GM21723 (cell line): ENCODE data around the gene IL1RAP.
A peak's percentile ranks its signal among the peaks of the same experiment; 100 is the strongest.

Experiments
- ATAC-seq: cut with Tn5 transposase; IDR thresholded peaks from one replicate; pipeline ENCODE4 v1.9.1; 2021; ENCODE audit warnings: mild to moderate bottlenecking, moderate library complexity; ENCODE audit not compliant: unreplicated experiment

Gene IL1RAP

DNA sequence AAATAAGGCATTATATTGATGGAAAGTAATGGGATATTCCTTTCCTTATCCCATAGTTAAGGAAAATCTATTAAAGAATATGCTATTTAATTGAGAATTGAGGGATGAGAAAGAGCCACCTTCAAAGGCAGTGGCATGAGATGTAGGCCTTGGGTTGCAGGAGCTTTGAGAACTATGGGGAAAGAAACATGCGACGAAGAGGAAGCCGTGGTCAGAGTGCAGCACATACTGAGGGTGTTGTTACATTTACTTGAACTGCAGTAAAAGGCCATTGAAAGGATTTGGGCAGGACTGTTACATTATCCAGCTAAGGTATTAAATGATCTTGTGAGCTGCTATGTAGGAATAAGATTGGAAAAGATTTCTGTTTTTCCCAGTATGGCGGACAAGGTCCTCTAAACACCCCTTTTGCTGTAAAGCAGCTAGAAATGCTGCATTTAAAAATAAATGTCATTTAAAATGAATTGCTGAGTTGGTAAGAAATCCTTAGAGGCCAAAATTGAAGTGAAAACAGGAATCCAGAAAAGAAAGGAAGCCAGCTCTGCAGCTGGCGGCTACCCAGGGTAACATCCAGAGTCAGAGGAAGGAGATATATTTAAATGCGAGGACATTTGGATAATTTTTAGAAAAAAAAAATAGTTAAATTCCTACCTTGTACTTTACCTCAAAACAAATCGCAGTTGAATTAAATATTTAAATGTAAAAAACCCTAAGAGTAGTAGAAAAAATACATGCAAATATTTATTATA, 61.7 kb downstream of the IL1RAP start:
- no peak for ATAC-seq

DNA sequence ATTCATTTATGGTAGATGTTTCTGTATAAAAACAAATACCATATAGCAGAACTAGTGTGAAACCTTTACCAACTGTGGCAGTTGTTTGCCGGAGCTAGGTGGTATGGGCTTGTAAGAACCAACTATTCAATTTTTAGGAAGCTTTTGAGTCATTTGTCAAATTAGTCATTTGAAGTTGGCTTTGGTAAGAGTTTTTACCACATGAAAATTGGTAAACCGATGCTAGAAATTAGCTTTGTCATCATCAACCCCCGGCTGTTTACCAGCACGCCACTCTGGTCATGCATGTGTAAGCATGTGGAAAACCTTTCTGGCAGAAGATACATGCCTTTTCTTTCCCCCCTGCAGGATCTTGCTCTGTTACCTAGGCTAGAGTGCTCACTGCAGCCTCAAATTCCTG, 63.3 kb downstream of the IL1RAP start:
- ATAC-seq, result no peak

DNA sequence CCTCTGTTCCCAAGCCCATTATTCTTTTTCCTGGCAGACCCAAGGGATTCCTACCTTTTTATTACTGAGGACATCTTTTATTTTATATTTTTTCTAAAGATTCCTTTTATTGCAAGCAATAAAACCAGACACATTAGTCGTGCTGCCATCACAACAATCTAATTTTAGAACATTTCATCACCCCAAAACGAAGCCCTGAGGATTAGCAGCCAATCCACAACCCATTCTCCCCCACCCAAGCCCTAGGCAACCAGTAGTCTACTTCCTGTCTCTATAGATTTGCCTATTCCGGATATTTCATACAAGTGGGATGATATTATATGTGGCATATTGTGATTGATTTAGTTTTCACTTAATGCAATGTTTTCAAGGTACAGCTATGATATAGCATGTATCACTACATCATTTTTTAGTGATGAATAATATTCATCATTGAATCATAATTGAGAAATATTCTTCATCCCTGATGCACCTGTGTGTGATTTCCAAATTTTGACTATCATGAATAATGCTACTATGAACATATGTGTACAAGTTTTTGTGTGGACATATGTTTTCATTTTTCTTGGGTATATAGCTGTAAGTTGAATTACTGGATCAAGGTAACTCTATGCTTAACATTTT, 65.7 kb downstream of the IL1RAP start:
- ATAC-seq, result no peak

DNA sequence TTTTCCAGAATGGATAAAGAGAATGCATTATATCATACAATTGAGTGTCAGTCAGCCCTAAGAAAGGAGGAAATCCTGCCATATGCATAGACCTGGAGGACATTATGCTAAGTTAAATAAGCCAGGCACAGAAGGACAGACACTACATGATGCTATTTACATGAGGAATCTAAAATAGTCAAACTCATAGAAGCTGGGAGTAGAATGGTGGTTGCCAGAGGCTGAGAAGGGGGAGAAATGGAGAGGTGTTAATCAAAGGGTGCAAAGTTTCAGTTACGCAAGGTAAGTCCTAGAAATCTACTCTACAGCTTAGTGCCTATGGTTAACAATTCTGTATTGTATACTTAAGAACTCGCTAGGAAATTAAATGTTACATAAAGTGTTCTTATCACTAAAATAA, 66.5 kb downstream of the IL1RAP start:
- ATAC-seq, result no peak

DNA sequence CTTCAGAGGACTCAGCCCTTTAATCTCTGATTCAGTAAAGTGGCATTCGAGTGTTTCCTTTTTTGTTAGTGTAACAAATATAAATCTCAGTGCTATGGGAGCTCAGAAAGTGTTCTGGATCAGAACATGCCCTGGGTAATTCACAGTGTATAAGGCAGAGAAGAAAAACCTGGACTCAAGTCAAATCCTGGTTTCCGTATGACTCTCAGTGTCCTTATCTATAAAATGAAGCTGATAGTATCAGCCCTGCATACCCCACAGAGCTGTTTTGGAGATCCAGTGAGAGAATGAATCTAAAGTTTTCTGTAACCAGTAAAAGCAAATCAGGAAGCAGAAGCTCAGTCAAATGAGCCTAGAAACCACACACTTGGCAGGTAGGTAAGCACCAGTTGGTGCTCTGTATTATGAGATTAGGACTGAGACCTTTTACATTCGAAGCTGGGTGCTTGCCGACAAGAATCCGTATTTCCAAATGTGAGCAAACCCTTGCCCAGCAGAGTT, 67.2 kb downstream of the IL1RAP start:
- no peak for ATAC-seq

DNA sequence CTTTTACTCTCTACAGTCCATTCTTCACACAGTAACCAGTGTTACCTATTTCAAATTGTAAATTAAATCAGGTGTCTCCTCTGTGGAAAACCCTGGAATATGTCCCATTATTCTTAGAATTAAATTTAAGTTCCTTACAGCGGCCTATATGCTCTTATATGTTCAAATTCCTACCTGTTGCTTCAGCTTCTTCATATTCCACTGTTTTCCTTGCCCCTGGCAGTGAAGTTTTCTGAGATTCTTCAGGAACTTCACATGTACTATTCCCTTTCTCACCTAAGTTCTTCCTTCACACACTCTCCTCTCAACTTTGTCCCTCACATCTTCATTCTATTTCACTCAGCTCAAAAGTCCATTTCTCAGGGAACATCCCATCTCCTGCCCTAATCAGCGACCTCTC, 68.8 kb downstream of the IL1RAP start:
- ATAC-seq, result no peak

DNA sequence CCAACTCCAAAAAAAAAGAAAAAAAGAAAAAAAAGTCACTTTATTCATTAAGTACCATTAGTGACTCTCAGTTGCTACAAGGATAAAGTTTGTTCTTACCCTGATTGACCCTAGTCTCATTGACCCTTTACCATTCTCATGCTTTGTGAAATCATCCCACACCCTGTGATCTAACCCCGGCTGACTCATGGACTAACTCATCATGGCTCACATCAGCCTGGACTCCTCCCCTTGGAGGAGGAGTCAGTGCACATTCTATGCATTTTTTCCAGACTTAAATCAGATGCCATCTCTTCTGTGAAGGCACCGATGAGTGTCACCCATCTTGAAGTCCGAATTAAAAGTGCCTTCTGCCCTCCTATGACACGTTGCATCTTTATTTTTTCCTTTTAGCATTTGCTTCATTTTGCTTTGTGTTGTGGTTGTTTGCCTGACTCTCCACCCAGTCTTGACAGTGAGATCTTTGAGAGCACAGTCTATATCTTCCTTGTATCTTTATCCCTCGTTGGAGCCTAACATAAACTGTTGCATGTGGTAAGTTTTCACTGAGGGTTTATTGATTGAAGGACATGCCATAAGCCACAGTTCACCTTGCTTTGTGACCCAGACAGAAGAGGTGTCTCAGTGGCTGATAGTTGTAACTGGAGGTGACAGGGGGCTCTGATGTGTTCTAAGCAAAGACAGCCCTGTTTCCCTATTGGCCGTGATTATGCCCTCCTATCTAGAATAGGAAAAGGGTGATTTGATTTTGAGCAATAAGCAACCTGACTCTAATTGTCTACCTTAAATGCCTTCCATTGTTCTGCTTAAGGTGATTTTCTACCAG, 72.1 kb downstream of the IL1RAP start:
- ATAC-seq, result no peak

DNA sequence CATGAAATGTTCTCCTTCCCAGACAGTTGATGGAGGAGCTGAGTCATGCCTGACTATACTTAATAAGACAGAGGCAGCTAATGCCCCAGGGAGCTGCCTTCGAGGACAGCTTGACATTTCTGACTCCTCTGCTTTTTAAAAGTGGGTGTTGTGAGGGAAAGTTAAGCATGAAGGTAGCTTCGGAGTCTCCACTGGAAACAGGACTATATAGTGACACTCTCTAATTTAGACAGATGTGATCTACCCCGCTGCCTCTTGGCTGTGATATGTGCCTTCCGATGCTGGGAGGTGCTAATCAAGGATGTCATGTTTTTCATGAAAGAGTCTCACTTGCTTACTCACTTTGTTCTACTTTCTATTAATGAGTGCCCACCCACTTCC, 72.7 kb downstream of the IL1RAP start:
- ATAC-seq, result peak; percentile 73

DNA sequence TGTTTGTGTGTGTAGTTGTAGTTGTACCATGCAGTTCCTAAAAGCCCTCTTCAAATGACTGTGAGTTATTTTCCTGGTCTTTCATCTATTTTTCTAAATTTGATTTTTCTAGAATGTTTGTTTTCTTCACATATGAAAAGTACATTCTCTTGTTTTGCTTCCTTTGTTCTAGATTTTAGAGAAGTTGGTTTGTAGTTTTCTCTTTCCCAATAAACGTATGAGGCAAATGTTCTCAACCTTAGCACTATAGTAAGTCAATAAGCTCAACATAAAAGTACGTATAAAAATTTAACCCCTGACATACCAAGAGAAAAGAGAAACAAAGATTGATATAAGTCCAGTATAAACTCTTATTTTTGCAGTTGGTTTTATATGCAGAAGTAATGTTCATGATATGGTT, 74.7 kb downstream of the IL1RAP start:
- ATAC-seq, result no peak

DNA sequence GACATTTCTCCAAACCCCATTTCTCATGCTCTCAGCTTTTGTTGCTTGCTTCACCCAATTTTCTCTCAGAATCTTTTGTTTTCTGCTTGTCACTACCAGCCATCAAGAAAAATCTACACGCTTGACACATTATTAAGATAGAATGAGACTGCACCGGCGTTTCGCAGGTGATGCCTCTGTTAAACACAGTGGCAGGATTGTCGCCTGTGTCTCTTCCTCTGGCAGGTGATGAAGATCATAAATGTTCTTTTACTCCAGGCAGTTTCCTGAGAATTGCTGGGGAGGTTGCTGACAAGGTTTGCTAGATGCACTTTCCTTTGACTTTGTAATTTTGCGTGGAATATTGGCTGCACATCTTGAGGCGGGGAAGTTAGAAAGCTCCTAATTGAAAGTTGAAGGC, 75.4 kb downstream of the IL1RAP start:
- ATAC-seq, result no peak

DNA sequence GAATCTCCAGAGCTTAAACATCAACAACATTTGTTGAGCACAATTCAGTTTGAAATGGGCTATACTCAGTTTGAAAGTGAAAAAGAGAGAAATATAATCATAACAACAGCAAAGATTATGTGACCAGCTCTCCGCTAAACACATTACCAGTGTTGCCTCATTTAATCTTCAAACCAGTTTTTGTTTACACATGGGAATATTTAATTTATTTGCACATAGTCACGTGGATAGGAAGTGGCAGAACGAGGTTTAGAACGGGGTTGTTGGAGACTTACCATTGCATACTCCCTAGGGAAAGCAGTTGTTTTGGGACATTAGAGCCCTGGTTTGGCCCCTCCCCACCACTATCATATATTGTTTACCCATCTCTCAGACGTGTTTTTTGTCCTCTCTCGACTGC, 77.2 kb downstream of the IL1RAP start:
- ATAC-seq, result no peak

DNA sequence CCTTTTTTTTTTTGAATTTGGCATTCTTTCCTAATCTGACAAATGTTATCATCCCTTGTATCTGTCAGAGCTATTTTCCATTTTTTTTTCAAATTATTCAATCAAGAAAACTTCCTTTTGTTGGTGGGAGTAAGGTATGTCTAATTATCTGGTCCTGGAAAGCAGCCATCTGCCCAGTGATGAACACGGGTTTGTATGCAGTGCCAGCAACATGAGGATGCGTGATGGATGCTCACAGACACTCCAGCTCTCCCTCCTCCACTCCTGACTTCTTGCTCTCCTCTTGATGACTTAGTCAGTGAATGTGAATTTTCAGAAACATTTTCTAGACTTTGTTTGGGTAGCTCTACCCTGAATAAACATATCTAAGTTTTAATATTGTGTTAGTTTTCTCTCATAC, 79.2 kb downstream of the IL1RAP start:
- ATAC-seq, result no peak

DNA sequence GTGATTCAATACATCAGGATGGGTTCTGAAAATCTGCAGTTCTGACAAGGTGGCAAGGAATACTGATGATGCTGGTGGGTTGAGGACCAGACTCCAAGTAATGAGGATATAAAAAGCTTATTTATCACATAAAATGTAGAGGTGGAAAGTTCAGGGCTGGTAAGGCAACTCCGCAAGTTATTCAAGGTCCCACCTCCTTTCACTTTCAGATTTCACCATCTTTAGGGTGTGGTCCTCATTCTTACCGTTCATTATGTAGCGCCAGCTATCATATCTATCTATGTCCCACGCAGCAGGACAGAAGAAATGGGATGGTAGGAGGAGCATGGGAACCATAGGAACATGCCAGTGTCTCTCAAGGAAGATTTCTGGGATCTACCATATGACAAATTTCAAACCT, 80.3 kb downstream of the IL1RAP start:
- no peak for ATAC-seq

DNA sequence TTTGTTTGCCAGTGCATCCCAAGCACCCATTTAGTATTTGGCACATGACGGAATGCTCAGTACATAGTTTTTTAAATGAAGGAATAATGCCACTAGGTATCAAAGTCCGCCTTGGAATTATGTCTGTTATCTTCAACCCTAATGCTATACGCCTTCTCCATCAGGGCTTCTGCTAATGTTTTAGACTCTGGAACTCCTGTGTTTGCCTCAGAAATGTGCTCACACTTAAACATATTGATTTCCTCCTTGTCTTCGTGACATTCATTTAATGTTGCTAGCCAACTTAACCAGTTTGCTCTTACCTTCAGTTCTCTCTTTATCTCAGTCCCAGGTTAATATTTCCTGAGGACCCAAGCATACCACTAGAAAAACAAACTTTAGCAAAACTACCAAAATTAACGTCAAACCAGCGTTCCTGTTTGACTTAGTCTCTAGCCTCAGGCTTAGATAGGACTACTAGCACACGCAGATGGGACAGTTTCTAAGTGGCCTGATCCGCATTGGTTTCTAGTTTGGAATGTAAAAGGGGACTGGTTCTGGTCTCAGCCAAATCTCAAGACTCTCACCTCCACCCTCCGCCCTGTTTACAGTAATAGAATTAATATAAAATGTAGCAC, 81.4 kb downstream of the IL1RAP start:
- ATAC-seq, result no peak

DNA sequence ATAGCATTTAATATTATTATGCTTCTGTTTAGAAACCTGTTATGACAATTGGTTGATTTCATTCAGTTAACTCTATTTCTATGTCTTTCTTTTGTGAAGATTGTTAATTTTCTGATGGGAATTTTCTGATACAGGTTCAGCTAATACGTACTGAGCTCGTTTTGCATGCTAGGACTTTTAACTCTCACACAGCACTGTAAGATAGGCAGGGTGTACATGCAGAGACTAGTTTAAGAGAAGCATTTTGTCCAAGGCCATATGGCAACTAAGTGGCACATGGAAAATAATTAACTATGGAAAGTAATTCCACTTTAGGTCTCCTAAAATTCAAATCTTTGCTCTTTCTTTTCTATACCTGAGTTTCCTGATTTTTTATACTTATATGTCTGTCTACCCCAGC, 81.9 kb downstream of the IL1RAP start:
- ATAC-seq, result no peak

DNA sequence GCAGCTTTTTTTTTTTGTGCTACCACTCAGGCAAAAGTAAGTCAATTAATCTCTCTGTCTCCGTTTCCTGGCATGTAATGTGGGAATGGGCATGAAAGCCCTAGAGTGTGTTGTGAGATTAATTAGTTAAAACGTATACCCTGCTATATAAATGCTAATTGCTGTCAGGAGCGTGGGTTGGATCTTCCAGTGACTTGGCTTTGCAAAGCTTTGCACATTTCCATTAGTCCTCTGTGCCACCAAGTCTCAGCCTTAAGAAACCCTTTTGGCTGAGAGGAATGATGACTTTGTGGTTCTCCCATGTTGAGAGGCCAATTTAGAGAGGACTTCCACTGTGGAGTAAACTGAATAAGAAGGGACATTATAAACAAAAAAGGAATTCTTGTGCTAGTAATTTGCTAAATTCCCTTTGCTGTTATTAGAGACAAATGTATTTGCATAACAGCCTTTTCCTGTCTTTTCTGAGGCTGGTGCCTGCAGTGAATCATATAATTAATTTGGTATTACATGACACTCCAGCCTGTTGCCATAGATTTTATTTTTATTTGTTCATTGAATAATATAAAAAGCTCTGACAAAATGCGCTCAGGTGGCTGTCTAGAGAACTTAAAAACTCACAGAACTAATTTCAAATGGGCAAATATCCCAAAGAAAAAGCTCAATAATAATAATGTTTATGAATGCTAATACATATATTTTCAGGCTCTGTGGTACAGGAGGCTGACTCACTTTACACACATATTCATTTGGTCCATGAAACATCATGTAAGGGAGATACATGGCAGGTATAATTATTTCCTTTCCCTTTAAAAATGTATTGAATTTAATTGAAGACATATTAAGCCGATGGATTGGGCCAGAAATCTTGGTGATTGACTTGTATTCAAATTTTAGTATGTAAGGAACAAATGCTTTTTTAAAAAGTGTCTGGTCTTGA, 82.7 kb downstream of the IL1RAP start:
- no peak for ATAC-seq

DNA sequence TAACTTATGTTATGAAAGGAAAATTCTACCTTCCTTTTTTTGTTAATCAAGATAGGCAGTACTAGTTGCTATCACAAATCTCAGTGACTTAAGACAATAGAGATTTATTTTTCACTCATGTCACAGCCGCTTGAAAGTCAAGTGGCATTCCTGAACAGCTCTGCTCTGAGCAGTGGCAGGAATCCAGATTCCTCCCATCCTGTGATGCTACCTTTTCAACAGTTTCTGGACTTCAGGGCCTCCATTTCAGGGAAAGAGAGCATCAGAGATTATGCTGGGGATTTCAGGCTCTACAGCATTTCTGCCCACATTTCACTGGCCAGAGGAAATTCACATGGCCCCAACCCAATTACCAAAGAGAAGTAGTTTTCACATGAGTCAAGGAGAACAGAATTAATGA, 83.4 kb downstream of the IL1RAP start:
- no peak for ATAC-seq

DNA sequence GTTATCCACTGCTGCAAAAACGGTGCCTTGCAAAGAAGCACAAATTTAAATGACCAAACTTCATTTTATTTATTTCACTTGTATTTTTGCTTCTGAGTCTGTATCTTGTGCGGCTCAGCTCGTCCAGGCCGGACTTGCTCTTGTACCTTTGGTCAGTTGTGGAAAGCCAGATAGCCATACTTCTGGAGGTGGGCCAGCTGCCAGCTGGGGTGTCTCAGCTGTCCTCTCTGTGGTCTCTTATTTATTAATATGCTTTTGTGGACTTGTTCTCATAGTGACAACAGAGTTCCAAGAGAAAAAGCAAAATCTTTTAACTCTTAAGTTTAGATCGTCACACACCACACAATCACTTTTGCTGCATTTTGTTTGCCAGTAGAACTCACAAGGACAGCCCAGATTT, 87.7 kb downstream of the IL1RAP start:
- ATAC-seq, result no peak

DNA sequence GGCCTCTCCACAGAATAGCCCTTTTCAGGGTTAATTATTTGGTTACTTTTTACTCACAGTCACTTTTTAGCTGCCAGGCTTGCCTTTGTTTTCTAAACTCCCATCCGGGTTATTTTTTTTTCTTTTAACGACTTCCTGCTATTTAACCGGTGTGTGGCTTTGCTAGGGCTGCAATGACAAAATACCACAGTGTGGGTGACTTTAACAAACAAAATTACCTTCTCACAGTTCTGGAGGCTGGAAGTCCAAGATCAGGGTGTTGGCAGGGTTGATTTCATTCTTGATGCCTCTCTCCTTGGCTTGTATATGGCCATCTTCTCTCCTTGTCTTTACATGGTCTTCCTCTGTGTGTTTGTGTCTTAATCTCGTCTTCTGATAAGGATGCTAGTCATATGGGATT, 91.5 kb downstream of the IL1RAP start:
- no peak for ATAC-seq

DNA sequence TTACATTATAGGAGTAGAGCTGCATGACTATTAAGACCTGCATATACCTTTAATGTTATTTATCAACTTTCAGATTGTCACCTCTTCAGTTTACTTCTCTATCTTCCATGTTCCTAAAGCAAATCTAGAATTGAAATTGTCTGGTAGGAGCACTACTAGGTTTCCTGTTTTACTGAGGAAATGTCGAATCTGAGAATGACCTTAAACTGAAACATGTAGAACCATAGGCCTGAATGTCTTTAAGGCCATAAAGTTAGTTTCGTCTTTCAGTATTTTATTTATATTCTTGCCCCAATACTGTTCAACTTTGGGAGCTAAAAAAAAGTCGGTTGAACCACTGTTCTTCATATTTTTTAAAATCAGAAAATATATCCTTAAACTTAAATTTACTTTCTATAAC, 92.7 kb downstream of the IL1RAP start:
- no peak for ATAC-seq
